Measurements from ENCODE around the gene RERE. TPM values are rescaled to one million over a fixed set of nuclear protein-coding genes. Genes with fewer than 3 reads are reported as not detected.

The RERE gene
- total RNA-seq, 1 donor: 55.0 TPM

DNA sequence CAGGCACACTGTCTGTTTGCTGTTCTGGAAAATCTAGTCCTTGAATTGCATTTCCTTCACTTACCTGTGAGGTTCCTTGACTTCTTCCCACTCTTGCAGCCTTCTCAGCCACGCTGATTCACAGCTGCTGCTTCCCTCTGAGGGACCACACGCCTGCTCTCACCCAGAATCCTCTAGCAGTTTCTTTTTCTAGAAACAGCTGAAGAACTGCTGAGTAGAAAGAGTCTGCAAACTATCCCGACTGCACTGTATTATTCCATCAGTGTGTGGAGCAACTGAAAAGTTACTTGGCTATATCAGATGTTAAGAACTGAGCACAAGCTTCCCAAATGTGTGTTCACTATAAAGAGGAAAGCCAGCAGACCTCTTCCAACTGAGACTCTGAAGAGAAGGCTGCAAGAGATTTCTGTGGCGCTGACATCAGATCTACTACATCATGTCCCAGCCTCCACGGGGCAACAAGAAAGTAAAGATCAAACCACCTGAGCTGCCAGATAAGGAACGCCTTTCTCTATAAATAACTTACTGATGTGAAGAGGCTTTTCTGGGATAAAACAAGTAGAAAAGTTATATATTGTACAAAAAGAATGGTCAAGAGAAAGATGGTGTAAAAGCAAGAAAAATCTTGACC, 226.6 kb downstream of the RERE start:
- Histone ChIP-seq H3K4me2 (ENCODE audit: insufficient read depth, low read length) (no peak overlapping the region), H3K27me3 (ENCODE audit: insufficient read depth, low read length) (no peaks in the 10 kb centered on the region), H3K36me3 (ENCODE audit: insufficient read depth, low read length) (no peaks in the 10 kb centered on the region), H3K9me3 (ENCODE audit: low read depth, low read length) (no peaks in the 10 kb centered on the region), H3K79me2 (ENCODE audit: insufficient read depth, low read length) (peaks cover 66% of the 10 kb centered on the region), H3K4me3 (ENCODE audit: insufficient read depth, low read length) (no peak overlapping the region), H3K27ac (ENCODE audit: low read depth, low read length) (no peak overlapping the region), H2AFZ (ENCODE audit: low read length) (no peak overlapping the region), H3K4me1 (ENCODE audit: insufficient read depth, low read length) (no peaks in the 10 kb centered on the region), H4K20me1 (ENCODE audit: insufficient read depth, low read length) (peaks cover 10% of the 10 kb centered on the region)
- DNase-seq (ENCODE audit: insufficient read length, low spot score, missing footprints): peak; percentile 61
- TF ChIP-seq, protein P1, sequence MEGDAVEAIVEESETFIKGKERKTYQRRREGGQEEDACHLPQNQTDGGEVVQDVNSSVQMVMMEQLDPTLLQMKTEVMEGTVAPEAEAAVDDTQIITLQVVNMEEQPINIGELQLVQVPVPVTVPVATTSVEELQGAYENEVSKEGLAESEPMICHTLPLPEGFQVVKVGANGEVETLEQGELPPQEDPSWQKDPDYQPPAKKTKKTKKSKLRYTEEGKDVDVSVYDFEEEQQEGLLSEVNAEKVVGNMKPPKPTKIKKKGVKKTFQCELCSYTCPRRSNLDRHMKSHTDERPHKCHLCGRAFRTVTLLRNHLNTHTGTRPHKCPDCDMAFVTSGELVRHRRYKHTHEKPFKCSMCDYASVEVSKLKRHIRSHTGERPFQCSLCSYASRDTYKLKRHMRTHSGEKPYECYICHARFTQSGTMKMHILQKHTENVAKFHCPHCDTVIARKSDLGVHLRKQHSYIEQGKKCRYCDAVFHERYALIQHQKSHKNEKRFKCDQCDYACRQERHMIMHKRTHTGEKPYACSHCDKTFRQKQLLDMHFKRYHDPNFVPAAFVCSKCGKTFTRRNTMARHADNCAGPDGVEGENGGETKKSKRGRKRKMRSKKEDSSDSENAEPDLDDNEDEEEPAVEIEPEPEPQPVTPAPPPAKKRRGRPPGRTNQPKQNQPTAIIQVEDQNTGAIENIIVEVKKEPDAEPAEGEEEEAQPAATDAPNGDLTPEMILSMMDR (IDR thresholded peaks at IDR 0.05; ENCODE audit: extremely low read depth, low read depth, low read length): no peak

DNA sequence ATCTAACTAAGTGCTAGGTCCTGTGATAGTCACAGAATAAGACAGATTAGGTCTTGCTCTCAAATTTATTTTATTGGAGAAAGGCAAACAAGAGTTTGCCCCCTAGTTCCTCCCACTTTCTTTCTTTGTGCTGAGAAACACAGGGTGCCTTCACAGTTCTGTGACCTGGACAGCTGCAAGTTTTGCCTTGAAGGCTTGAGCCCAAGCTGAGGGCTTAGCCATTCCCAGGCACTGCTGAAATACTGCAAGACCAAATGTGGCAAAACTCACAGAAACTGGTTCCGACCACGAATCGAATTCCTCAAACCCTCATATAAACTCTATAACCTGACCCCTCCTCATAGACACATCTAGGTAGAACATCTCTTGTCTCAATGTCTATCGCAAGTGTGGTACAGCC, 227.9 kb downstream of the RERE start:
- Histone ChIP-seq H3K4me2 (ENCODE audit: insufficient read depth, low read length) (no peak overlapping the region), H2AFZ (ENCODE audit: low read length) (no peak overlapping the region), H3K9me3 (ENCODE audit: low read depth, low read length) (no peaks in the 10 kb centered on the region), H3K27me3 (ENCODE audit: insufficient read depth, low read length) (no peaks in the 10 kb centered on the region), H3K4me1 (ENCODE audit: insufficient read depth, low read length) (no peaks in the 10 kb centered on the region), H3K27ac (ENCODE audit: low read depth, low read length) (no peak overlapping the region), H3K79me2 (ENCODE audit: insufficient read depth, low read length) (peaks cover 60% of the 10 kb centered on the region), H3K36me3 (ENCODE audit: insufficient read depth, low read length) (no peaks in the 10 kb centered on the region), H3K4me3 (ENCODE audit: insufficient read depth, low read length) (no peak overlapping the region), H4K20me1 (ENCODE audit: insufficient read depth, low read length) (peaks cover 10% of the 10 kb centered on the region)
- TF ChIP-seq, protein P1 (IDR thresholded peaks at IDR 0.05; ENCODE audit: extremely low read depth, low read depth, low read length): no peak
- DNase-seq (ENCODE audit: insufficient read length, low spot score, missing footprints): peak; percentile 34

DNA sequence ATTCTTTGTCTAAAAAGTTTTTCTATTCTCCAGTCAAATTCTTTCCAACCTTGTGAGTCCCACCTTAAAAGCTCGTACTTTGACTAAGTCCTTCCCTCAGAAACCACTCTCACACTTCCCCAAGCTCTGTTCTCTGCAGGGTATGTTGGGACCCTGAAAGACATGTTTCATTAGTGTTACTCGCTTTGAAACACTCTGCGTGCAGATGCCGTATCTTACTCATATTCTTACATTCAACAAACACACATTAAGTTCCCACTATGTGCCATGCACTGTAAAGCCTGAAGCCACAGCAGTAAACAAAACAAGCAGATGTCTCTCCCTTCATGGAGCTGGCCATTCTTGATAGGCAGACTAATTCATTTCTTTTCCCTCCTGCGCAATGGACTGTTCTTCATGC, 229.7 kb downstream of the RERE start:
- H2AFZ ChIP-seq (ENCODE audit: low read length): no peak overlapping the region

DNA sequence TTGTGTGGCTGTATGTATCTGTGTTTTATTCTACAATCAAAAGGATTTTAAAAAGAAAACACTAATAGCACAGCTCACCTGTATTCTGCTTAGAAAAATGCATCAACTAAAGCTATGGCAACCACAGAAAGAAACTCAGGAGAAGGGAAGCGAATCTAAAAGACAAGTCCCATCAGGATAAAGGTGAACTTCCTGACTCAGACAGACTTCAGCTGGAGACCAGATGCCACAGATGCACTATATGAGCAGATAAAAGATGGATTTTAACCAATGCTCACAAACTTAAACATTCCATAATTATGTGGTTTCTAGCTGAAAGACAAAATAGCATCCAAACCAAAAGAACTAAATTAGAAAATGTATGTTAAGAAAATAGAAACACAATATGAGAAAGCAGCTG, 231.0 kb downstream of the RERE start:
- TF ChIP-seq, protein P1 (IDR thresholded peaks at IDR 0.05; ENCODE audit: extremely low read depth, low read depth, low read length): no peak
- H3K27me3 ChIP-seq (ENCODE audit: insufficient read depth, low read length): no peaks in the 10 kb centered on the region
- no peak overlapping the region for H3K4me3 ChIP-seq (ENCODE audit: insufficient read depth, low read length)
- no peak overlapping the region for H3K27ac ChIP-seq (ENCODE audit: low read depth, low read length)
- H3K36me3 ChIP-seq (ENCODE audit: insufficient read depth, low read length): no peaks in the 10 kb centered on the region
- H2AFZ ChIP-seq (ENCODE audit: low read length): no peak overlapping the region
- H3K4me1 ChIP-seq (ENCODE audit: insufficient read depth, low read length): no peaks in the 10 kb centered on the region
- H3K79me2 ChIP-seq (ENCODE audit: insufficient read depth, low read length): peaks cover 53% of the 10 kb centered on the region
- no peaks in the 10 kb centered on the region for H3K9me3 ChIP-seq (ENCODE audit: low read depth, low read length)
- no peak overlapping the region for H3K4me2 ChIP-seq (ENCODE audit: insufficient read depth, low read length)
- DNase-seq (ENCODE audit: insufficient read length, low spot score, missing footprints): no peak
- peaks cover 10% of the 10 kb centered on the region for H4K20me1 ChIP-seq (ENCODE audit: insufficient read depth, low read length)

More for the DNA sequence above, 229.7 kb downstream of the RERE start:
- peaks cover 56% of the 10 kb centered on the region for H3K79me2 ChIP-seq (ENCODE audit: insufficient read depth, low read length)
- TF ChIP-seq, protein P1 (IDR thresholded peaks at IDR 0.05; ENCODE audit: extremely low read depth, low read depth, low read length): no peak
- peaks cover 10% of the 10 kb centered on the region for H4K20me1 ChIP-seq (ENCODE audit: insufficient read depth, low read length)
- H3K9me3 ChIP-seq (ENCODE audit: low read depth, low read length): no peaks in the 10 kb centered on the region
- H3K27ac ChIP-seq (ENCODE audit: low read depth, low read length): no peak overlapping the region
- H3K4me1 ChIP-seq (ENCODE audit: insufficient read depth, low read length): no peaks in the 10 kb centered on the region
- H3K4me2 ChIP-seq (ENCODE audit: insufficient read depth, low read length): no peak overlapping the region
- no peaks in the 10 kb centered on the region for H3K36me3 ChIP-seq (ENCODE audit: insufficient read depth, low read length)
- H3K27me3 ChIP-seq (ENCODE audit: insufficient read depth, low read length): no peaks in the 10 kb centered on the region
- no peak overlapping the region for H3K4me3 ChIP-seq (ENCODE audit: insufficient read depth, low read length)
- no peak for DNase-seq (ENCODE audit: insufficient read length, low spot score, missing footprints)

Measured in osteoblast (primary cell).